Measurements from ENCODE around the gene RAC2. TPM values are rescaled to one million over a fixed set of nuclear protein-coding genes. Genes with fewer than 3 reads are reported as not detected.

The RAC2 gene
- total RNA-seq, 1 donor from 2014 or later, result 4.8 TPM

Small RNA genes lying within 50 kb of the gene (small RNA-seq; reads per million reads assigned to genes)
- not detected for gene Z82188.1 (ENCODE audit: low replicate concordance)

Other genes starting within 250 kb of the RAC2 start
- 28.3 TPM for gene TST, start 224.8 kb downstream of the RAC2 start, total RNA-seq
- gene MPST, start 224.5 kb downstream of the RAC2 start, total RNA-seq, result 57.4 TPM
- 22.4 TPM for gene KCTD17, start 192.5 kb downstream of the RAC2 start, total RNA-seq
- not detected for gene TMPRSS6, start 134.6 kb downstream of the RAC2 start, total RNA-seq
- gene IL2RB, start 94.4 kb downstream of the RAC2 start, total RNA-seq, result 0.51 TPM
- 8.9 TPM for gene C1QTNF6, start 56.0 kb downstream of the RAC2 start, total RNA-seq
- 0.10 TPM for gene SSTR3, start 31.8 kb downstream of the RAC2 start, total RNA-seq
- 20.5 TPM for gene CYTH4, start 38.2 kb upstream of the RAC2 start, total RNA-seq
- gene ELFN2, start 183.2 kb upstream of the RAC2 start, total RNA-seq, result 1.0 TPM
- gene MFNG, start 242.1 kb upstream of the RAC2 start, total RNA-seq, result 8.7 TPM

Measured in tongue (tissue), 2 donors.